Measurements from ENCODE around the gene ENO2. TPM values are rescaled to one million over a fixed set of nuclear protein-coding genes. Genes with fewer than 3 reads are reported as not detected.
"Not testable (repeated sequence)": the region's sequence is repeated elsewhere in the genome, so short reads cannot be mapped to it uniquely, and the experiment has no call there.

The ENO2 gene
- polyA plus RNA-seq (2013) = 32.9 TPM

DNA sequence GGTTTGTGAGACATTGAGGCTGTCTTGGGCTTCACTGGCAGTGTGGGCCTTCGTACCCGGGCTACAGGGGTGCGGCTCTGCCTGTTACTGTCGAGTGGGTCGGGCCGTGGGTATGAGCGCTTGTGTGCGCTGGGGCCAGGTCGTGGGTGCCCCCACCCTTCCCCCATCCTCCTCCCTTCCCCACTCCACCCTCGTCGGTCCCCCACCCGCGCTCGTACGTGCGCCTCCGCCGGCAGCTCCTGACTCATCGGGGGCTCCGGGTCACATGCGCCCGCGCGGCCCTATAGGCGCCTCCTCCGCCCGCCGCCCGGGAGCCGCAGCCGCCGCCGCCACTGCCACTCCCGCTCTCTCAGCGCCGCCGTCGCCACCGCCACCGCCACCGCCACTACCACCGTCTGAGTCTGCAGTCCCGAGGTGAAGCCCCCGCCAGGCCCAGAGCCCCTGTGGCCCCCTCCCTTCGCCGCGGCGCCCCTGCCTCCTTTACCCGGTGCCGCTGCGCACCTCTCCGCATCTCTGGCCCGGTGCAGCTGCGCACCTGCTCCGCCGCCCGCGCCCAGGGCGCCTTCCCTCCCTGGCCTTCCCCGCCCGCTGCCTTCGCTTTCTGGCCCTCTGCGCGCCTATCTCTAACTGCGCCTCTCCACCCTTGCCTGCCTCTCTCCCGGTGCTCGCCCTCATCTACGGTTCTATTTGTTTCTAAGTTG, at the start of gene ENO2:
TSS of gene ENO2 (plus strand) at position 335 of the 701 bp plus-strand sequence. CDS start 1,253 bp downstream, outside the sequence.
- POLR2A ChIA-PET = interaction anchor here (0.6 to 1.0 kb wide), 3 partner anchors 24 to 29 kb away, joined by 3 to 4 read pairs (median 4); partner anchors contain the start of genes C12orf57 and RNU7-1
- WGBS (ENCODE audit: insufficient coverage) = under 1% methylated on average over 48 of the region's 68 CpGs
- peaks cover 0 to 20% (median 5%) of the 10 kb centered on the region in 4 experiments for H3K36me3 ChIP-seq (ENCODE audit: control insufficient read depth in 4 of 4, insufficient read depth in 4 of 4, low read length in 3 of 4)
- H3K4me1 ChIP-seq (ENCODE audit: control extremely low read depth in 1 of 4, control insufficient read depth in 4 of 4, insufficient read depth in 4 of 4, low read length in 3 of 4) = peaks cover 0 to 19% (median 15%) of the 10 kb centered on the region in 4 experiments
- no peaks in the 10 kb centered on the region for H3K9me3 ChIP-seq (ENCODE audit: control extremely low read depth in 1 of 5, control insufficient read depth in 4 of 5, insufficient read depth in 2 of 5, low read depth in 1 of 5, low read length in 4 of 5)
- CTCF ChIA-PET = interaction anchor here (1.0 to 2.1 kb wide), 2 partner anchors 10 to 42 kb away, joined by 3 to 9 read pairs; no protein-coding TSS in a partner anchor
- peak; percentile 67 to 89 (median 80) for DNase-seq
- peak within 1 kb of the TSS; percentile 39 to 88 (median 66) for H3K4me3 ChIP-seq (ENCODE audit: control insufficient read depth in 1 of 7, extremely low read depth in 1 of 7, insufficient read depth in 4 of 7, low read depth in 2 of 7, low read length in 6 of 7)
- peak within 1 kb of the TSS in 1 of 2 experiments; percentile 34 for H3K27ac ChIP-seq (ENCODE audit: insufficient read depth in 1 of 2, low read depth in 1 of 2, low read length in 2 of 2, poor library complexity in 1 of 2, severe bottlenecking in 2 of 2)
- peaks cover 0 to 2% (median 0%) of the 10 kb centered on the region in 5 experiments for H3K27me3 ChIP-seq (replicated peaks in 2 of 5; ENCODE audit: control insufficient read depth in 4 of 5, insufficient read depth in 5 of 5, low read length in 4 of 5)

DNA sequence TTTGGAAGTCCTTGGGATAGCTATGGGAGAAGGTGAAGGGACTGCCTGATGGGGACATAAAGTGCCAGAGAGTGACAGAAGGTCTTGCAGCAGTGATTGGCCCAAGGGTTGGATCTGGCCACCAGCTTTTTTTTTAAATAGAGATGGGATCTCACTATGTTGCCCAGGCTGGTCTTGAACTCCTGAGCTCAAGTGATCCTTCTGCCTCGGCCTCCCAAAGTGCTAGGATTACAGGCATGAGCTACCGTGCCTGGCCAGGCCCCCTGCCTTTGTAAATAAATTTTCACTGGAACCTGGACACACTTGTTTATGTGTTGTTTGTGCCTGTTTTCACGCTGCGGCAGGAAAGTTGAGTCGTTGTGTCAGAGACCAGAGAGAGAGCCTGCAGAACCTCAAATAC, 49.1 kb upstream of the ENO2 start:
- 96% methylated on average over 5 of the region's 5 CpGs for WGBS (ENCODE audit: insufficient coverage)
- POLR2A ChIA-PET; H3K9me3 ChIP-seq (ENCODE audit: control extremely low read depth in 1 of 5, control insufficient read depth in 4 of 5, insufficient read depth in 2 of 5, low read depth in 1 of 5, low read length in 4 of 5); DNase-seq; H3K27me3 ChIP-seq (replicated peaks in 2 of 5; ENCODE audit: control insufficient read depth in 4 of 5, insufficient read depth in 5 of 5, low read length in 4 of 5); H3K27ac ChIP-seq (ENCODE audit: insufficient read depth in 1 of 2, low read depth in 1 of 2, low read length in 2 of 2, poor library complexity in 1 of 2, severe bottlenecking in 2 of 2); H3K4me3 ChIP-seq (ENCODE audit: control insufficient read depth in 1 of 7, extremely low read depth in 1 of 7, insufficient read depth in 4 of 7, low read depth in 2 of 7, low read length in 6 of 7): not testable (repeated sequence)
- peaks cover 11 to 74% (median 59%) of the 10 kb centered on the region in 4 experiments for H3K36me3 ChIP-seq (ENCODE audit: control insufficient read depth in 4 of 4, insufficient read depth in 4 of 4, low read length in 3 of 4)
- CTCF ChIA-PET = interaction anchor here (0.6 to 8.0 kb wide), 6 partner anchors 11 to 246 kb away, joined by 3 to 85 read pairs (median 3); partner anchors contain the start of genes CDCA3, MLF2 and USP5
- peaks cover 8 to 32% (median 28%) of the 10 kb centered on the region in 4 experiments for H3K4me1 ChIP-seq (ENCODE audit: control extremely low read depth in 1 of 4, control insufficient read depth in 4 of 4, insufficient read depth in 4 of 4, low read length in 3 of 4)

DNA sequence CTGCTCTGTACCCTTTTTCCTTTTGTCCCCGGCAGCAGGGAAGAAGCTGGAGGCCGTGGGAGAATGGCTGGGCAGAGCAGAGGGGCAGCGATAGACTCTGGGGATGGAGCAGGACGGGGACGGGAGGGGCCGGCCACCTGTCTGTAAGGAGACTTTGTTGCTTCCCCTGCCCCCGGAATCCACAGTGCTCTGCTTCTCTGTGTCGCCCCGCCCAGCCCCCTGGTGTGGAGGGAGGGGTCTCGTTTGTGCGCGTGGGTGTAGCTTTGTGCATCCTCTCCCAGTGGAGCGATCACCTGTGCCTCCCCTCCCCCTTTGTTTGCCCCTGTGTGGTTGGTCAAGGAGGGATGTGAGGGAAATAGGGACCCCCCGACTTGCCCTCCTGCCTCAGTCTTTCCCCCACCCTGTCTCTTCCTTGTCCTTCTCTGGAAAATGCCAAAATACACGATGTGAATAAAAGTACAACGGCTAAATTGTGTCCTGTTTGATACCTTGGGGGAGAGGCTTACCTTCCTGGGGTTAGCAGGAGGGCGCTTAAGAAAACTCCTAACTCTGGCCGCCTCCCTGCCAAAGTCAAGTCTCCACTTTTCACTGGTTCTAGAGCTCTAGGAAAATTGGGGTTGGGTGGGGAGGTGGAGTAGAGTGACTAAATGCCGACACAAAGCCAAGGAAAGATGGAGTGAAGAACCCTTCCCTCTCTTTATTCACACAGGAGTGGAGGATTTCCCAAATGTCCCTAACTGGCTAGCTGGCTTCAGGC, 48.0 kb upstream of the ENO2 start:
- ChIA-PET POLR2A (interaction anchor here (0.5 to 3.7 kb wide), 5 partner anchors 12 to 78 kb away, joined by 6 to 21 read pairs (median 6); partner anchors contain the start of genes C12orf57, CDCA3, RNU7-1 and USP5), CTCF (interaction anchor here (0.9 to 9.4 kb wide), 7 partner anchors 12 to 245 kb away, joined by 3 to 105 read pairs (median 3); partner anchors contain the start of genes CDCA3, LRRC23 and USP5)
- Histone ChIP-seq H3K9me3 (ENCODE audit: control extremely low read depth in 1 of 5, control insufficient read depth in 4 of 5, insufficient read depth in 2 of 5, low read depth in 1 of 5, low read length in 4 of 5) (no peaks in the 10 kb centered on the region), H3K4me1 (ENCODE audit: control extremely low read depth in 1 of 4, control insufficient read depth in 4 of 4, insufficient read depth in 4 of 4, low read length in 3 of 4) (peaks cover 8 to 42% (median 34%) of the 10 kb centered on the region in 4 experiments), H3K36me3 (ENCODE audit: control insufficient read depth in 4 of 4, insufficient read depth in 4 of 4, low read length in 3 of 4) (peaks cover 4 to 74% (median 59%) of the 10 kb centered on the region in 4 experiments), H3K27me3 (replicated peaks in 2 of 5; ENCODE audit: control insufficient read depth in 4 of 5, insufficient read depth in 5 of 5, low read length in 4 of 5) (no peaks in the 10 kb centered on the region), H3K4me3 (ENCODE audit: control insufficient read depth in 1 of 7, extremely low read depth in 1 of 7, insufficient read depth in 4 of 7, low read depth in 2 of 7, low read length in 6 of 7) (peak overlapping the region; percentile 9 to 89 (median 66)), H3K27ac (ENCODE audit: insufficient read depth in 1 of 2, low read depth in 1 of 2, low read length in 2 of 2, poor library complexity in 1 of 2, severe bottlenecking in 2 of 2) (peak overlapping the region in 1 of 2 experiments; percentile 80)
- DNase-seq = no peak
- WGBS (ENCODE audit: insufficient coverage) = 91% methylated on average over 6 of the region's 19 CpGs

DNA sequence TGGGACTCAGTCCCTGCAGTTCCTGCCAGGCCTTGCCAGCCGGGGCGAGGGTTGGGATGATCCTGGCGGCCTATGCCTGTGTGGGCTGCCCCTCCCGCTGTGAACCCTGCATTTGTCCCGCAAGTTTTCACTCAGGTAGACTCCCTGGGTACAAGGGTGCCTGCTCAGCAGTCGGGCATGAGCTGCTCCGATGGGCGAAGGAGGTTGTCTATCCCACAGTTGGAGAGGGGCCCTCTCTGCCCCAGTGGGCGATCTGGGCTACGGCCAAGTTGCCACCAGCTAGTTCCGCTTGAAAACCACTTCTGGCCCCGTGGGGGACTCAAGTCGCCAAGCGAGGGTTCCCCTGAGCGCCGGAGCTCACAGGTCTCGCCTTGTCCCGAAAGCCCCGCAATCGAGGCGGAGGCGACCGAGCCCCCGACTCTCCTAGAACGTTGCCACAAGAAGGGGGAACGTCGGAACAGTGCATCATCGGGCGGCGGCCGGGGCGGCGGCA, 47.4 kb upstream of the ENO2 start:
- Histone ChIP-seq H3K27me3 (replicated peaks in 2 of 5; ENCODE audit: control insufficient read depth in 4 of 5, insufficient read depth in 5 of 5, low read length in 4 of 5) (no peaks in the 10 kb centered on the region), H3K36me3 (ENCODE audit: control insufficient read depth in 4 of 4, insufficient read depth in 4 of 4, low read length in 3 of 4) (peaks cover 4 to 72% (median 55%) of the 10 kb centered on the region in 4 experiments), H3K27ac (ENCODE audit: insufficient read depth in 1 of 2, low read depth in 1 of 2, low read length in 2 of 2, poor library complexity in 1 of 2, severe bottlenecking in 2 of 2) (peak overlapping the region in 1 of 2 experiments; percentile 80), H3K9me3 (ENCODE audit: control extremely low read depth in 1 of 5, control insufficient read depth in 4 of 5, insufficient read depth in 2 of 5, low read depth in 1 of 5, low read length in 4 of 5) (no peaks in the 10 kb centered on the region), H3K4me1 (ENCODE audit: control extremely low read depth in 1 of 4, control insufficient read depth in 4 of 4, insufficient read depth in 4 of 4, low read length in 3 of 4) (peaks cover 8 to 49% (median 40%) of the 10 kb centered on the region in 4 experiments), H3K4me3 (ENCODE audit: control insufficient read depth in 1 of 7, extremely low read depth in 1 of 7, insufficient read depth in 4 of 7, low read depth in 2 of 7, low read length in 6 of 7) (peak overlapping the region; percentile 9 to 89 (median 66))
- WGBS (ENCODE audit: insufficient coverage) = 3% methylated on average over 28 of the region's 33 CpGs
- ChIA-PET CTCF (interaction anchor here (1.1 to 9.4 kb wide), 7 partner anchors 13 to 95 kb away, joined by 3 to 105 read pairs (median 12); partner anchors contain the start of genes C12orf57, CDCA3, LRRC23 and RNU7-1), POLR2A (interaction anchor here (0.5 to 3.7 kb wide), 6 partner anchors 12 to 81 kb away, joined by 3 to 21 read pairs (median 6); partner anchors contain the start of genes C12orf57, CDCA3, RNU7-1 and USP5)
- peak; percentile 69 to 82 (median 80) for DNase-seq

DNA sequence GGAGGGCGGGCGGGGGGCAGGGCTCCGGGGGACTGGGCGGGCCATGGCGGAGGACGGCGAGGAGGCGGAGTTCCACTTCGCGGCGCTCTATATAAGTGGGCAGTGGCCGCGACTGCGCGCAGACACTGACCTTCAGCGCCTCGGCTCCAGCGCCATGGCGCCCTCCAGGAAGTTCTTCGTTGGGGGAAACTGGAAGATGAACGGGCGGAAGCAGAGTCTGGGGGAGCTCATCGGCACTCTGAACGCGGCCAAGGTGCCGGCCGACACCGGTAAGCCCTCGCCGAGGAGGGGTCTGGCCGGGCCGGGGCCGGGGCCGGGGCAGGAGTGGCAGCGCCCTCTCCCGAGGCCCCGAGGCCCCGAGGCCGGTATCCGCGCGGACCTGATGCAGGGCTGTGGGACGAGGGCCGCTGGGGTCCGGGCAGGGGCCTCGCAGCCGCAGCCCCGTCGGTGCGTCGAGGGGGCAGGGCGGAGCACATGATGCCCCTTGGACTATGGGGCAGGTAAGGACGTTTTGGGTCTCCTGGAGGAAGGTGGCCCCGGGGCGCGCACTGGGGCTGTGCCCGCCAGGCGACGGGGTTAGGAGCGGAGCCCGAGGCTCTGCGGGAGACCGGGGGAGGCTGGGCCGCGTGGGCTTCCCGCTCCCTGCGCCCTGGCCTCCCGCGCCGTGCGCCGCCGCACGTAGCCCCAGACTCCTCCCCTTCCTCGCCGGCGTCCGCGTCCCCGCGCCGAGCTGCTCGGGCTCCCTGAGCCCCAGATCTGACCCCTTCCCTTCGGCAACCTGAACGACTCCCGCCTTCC, 46.8 kb upstream of the ENO2 start, which contains the start of gene TPI1:
TSS of gene TPI1 (plus strand) at position 119 of the 798 bp plus-strand sequence. CDS start at position 155, 36 bp downstream.
- peak within 1 kb of the TSS; percentile 63 to 89 (median 78) for H3K4me3 ChIP-seq (ENCODE audit: control insufficient read depth in 1 of 7, extremely low read depth in 1 of 7, insufficient read depth in 4 of 7, low read depth in 2 of 7, low read length in 6 of 7)
- no peaks in the 10 kb centered on the region for H3K27me3 ChIP-seq (replicated peaks in 2 of 5; ENCODE audit: control insufficient read depth in 4 of 5, insufficient read depth in 5 of 5, low read length in 4 of 5)
- ChIA-PET CTCF (interaction anchor here (0.7 to 9.4 kb wide), 17 partner anchors 8 to 293 kb away, joined by 3 to 105 read pairs (median 4); partner anchors contain the start of genes C12orf57, CDCA3, LRRC23 and RNU7-1), POLR2A (interaction anchor here (0.6 to 3.7 kb wide), 5 partner anchors 14 to 81 kb away, joined by 3 to 21 read pairs (median 6); partner anchors contain the start of genes C12orf57, CDCA3, RNU7-1 and USP5)
- peaks cover 4 to 67% (median 50%) of the 10 kb centered on the region in 4 experiments for H3K36me3 ChIP-seq (ENCODE audit: control insufficient read depth in 4 of 4, insufficient read depth in 4 of 4, low read length in 3 of 4)
- no peaks in the 10 kb centered on the region for H3K9me3 ChIP-seq (ENCODE audit: control extremely low read depth in 1 of 5, control insufficient read depth in 4 of 5, insufficient read depth in 2 of 5, low read depth in 1 of 5, low read length in 4 of 5)
- H3K27ac ChIP-seq (ENCODE audit: insufficient read depth in 1 of 2, low read depth in 1 of 2, low read length in 2 of 2, poor library complexity in 1 of 2, severe bottlenecking in 2 of 2) = peak within 1 kb of the TSS; percentile 25 to 80
- peak in 2 of 3 donors; percentile 30 to 42 for DNase-seq
- WGBS (ENCODE audit: insufficient coverage) = under 1% methylated on average over 63 of the region's 86 CpGs
- H3K4me1 ChIP-seq (ENCODE audit: control extremely low read depth in 1 of 4, control insufficient read depth in 4 of 4, insufficient read depth in 4 of 4, low read length in 3 of 4) = peaks cover 8 to 55% (median 46%) of the 10 kb centered on the region in 4 experiments

Data from common myeloid progenitor, CD34-positive (primary cell).